D721Med (cell line): ENCODE results near the gene ARHGEF11.
"Not testable (repeated sequence)": the region's sequence is repeated elsewhere in the genome, so short reads cannot be mapped to it uniquely, and the experiment has no call there.

Source experiments
- DNase-seq: peaks from one replicate; pipeline ENCODE4 v3.0.0; 2011; ENCODE audit warnings: low spot score; ENCODE audit not compliant: insufficient read length
- FAIRE-seq: peaks from 2 replicates; lab custom pipeline; 2011; peaks lifted over from hg19 to GRCh38; lab: Jason Lieb, UNC
- TF ChIP-seq, protein P1 (sequence below): IDR thresholded peaks from 2 replicates; pipeline ENCODE4 v1.5.1; 2012; ENCODE audit warnings: mild to moderate bottlenecking, control low read depth; ENCODE audit not compliant: insufficient read depth; ENCODE audit errors: missing control alignments

The ARHGEF11 gene

DNA sequence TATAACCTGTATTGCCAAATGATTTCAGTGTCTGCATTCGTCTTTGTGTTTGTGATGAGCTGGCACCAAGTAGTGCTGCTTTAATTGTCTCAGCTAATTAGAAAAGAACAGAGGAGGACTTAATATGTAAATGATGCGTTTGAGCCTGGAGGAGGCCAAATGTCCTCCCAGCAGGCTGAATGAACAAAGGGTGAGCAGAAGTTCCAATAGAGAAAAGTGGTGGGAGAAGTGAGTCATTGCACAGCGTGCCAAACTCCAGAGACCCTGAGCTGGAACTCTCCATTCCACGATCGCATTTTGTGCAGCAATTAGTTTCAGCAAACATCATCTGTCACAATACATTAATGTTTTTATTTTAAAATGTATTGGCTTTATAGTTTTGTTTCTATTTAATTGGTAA is 36.2 kb upstream of the ARHGEF11 start:
- TF ChIP-seq, protein P1, sequence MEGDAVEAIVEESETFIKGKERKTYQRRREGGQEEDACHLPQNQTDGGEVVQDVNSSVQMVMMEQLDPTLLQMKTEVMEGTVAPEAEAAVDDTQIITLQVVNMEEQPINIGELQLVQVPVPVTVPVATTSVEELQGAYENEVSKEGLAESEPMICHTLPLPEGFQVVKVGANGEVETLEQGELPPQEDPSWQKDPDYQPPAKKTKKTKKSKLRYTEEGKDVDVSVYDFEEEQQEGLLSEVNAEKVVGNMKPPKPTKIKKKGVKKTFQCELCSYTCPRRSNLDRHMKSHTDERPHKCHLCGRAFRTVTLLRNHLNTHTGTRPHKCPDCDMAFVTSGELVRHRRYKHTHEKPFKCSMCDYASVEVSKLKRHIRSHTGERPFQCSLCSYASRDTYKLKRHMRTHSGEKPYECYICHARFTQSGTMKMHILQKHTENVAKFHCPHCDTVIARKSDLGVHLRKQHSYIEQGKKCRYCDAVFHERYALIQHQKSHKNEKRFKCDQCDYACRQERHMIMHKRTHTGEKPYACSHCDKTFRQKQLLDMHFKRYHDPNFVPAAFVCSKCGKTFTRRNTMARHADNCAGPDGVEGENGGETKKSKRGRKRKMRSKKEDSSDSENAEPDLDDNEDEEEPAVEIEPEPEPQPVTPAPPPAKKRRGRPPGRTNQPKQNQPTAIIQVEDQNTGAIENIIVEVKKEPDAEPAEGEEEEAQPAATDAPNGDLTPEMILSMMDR, result no peak
- FAIRE-seq, result no peak
- no peak for DNase-seq

DNA sequence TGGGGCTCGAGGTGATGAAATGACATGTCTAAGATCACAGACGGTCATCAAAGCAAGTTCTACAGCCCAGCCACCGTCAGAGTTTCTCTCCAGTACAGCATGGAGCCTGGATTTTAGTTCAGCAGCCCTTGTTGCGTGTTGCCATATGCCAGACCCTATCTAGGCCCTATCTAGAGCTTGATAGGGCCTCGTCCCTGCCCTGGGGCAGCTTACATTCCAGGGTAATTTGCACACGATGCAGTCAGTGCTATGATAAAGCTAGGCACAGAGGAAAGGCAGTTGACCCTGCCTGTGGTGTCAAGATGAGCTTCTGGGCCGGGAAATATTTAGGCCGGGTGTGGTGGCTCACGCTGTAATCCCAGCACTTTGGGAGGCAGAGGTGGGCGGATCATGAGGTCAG is 35.2 kb upstream of the ARHGEF11 start:
- TF ChIP-seq, protein P1, result no peak
- no peak for FAIRE-seq
- DNase-seq, result no peak

DNA sequence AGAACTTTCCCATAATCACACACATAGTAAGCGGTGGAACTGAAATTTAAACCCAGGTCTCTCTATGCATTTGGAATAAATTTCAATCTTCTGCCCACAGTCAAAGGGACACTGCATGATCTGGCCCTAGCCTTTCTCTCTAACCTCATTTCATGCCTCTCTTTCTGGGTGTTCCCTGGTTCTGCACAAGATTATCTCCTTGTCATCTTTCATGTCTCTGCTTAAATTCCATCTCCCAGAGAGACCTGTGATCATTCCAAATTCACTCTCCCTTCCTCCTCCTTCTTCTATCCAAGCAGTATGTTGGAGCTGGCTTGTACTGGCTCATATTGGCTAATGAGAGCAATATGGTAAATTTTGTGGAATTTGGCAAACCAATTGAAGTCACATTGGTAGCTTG is 31.9 kb upstream of the ARHGEF11 start:
- FAIRE-seq, result no peak
- TF ChIP-seq, protein P1, result no peak
- no peak for DNase-seq

DNA sequence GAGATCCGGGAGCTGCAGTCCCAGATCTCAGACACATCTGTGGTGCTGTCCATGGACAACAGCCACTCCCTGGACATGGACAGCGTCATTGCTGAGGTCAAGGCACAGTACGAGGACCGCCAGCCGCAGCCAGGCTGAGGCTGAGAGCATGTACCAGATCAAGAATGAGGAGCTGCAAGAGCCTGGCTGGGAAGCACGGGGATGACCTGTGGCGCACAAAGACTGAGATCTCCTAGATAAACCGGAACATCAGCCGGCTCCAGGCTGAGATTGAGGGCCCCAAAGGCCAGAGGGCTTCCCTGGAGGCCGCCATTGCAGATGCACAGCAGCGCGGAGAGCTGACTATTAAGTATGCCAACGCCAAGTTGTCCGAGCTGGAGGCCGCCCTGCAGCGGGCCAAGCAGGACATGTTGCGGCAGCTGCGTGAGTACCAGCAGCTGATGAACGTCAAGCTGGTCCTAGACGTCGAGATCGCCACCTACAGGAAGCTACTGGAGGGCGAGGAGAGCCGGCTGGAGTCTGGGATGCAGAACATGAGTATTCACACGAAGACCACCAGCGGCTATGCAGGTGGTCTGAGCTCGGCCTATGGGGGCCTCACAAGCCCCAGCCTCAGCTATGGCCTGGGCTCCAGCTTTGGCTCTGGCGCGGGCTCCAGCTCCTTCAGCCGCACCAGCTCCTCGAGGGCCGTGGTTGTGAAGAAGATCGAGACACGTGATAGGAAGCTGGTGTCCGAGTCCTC is 28.6 kb upstream of the ARHGEF11 start:
- TF ChIP-seq, protein P1, result peak; percentile 81
- DNase-seq (no peak), FAIRE-seq (no peak)

DNA sequence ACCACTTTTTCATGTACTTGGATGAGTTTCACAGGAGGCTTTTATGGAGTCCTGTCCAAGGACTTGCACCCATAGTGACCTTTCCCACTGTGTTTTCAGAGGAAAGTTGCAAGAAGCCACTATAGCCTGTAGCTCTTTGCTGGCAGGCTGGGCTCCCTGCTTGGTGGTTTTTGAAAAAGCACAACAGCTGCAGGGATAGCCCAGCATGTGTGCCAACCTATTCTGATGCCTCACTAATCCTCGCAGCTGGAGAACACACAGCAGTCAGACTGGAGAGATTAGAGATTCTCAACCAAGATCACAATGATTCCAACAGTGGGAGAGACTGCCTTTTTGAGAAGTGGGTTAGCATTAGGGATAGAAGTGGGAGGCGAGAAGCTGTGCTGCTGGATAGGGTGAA is 24.1 kb upstream of the ARHGEF11 start:
- TF ChIP-seq, protein P1, result no peak
- no peak for DNase-seq
- no peak for FAIRE-seq

DNA sequence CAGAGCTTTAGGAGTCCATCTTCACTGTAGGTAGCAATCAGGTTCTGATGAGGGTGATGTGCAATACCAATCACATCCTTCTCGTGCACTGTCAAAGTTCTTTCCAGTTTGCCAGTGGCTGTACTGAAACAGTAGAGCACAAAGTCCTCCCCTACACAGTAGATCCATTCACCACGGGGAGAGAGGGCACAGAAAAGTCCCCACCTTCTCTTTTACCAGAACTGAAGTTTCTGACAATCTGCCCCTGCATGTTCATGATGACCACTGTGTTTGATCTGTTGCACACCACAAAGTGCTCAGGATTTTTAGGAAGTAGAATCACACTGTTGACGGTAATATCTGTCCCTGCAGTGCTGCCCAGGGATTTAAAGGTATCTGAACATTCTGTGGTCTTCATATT is 13.7 kb upstream of the ARHGEF11 start:
- not testable (repeated sequence) for DNase-seq
- FAIRE-seq, result peak; percentile 69

DNA sequence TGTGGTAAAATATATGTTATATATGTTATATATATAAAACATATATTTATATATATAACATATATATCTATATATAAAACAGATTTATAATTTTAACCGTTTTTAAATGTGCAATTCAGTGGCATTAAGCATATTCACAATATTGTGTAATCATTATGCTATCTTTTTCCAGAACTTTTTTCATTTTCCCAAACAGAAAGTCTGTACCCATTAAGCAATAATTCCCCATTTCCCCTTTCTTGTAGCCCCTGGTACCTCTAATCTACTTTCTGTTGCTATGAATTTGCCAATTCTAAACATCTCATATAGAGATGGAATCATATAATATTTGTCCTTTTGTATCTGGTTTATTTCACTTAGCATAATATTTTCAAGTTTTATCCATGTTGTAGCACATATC is 10.7 kb upstream of the ARHGEF11 start:
- TF ChIP-seq, protein P1, result no peak
- DNase-seq (no peak), FAIRE-seq (peak; percentile 44)

DNA sequence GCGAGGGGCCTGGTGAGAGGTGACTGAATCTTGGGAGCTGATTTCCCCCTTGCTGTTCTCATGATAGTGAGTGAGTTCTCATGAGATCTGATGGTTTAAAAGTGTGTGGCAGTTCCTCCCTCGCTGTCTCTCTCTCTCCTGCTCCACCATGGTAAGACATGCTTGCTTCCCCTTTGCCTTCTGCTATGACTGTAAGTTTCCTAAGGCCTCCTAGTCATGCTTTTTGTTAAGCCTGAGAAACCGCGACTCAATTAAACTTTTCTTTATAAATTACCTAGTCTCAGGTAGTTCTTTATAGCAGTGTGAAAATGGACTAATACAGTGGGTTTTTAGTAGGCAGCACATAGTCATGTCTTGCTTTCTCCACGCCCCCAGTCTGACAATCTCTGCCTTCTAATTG is 10.2 kb upstream of the ARHGEF11 start:
- DNase-seq, FAIRE-seq: not testable (repeated sequence)
